Endothelial cell (in vitro differentiated cells): ENCODE results near the gene PPFIA3. TPM values are rescaled to one million over a fixed set of nuclear protein-coding genes. Genes with fewer than 3 reads are reported as not detected.

ENCODE experiments used
- DNase-seq: peaks from one replicate; pipeline ENCODE4 v3.0.0; 2021; ENCODE audit warnings: low spot score
- H3K27ac Mint-ChIP-seq: one replicate; pipeline ENCODE4 v1.8.0; 2021; ENCODE audit warnings: mixed read lengths, inconsistent platforms; ENCODE audit not compliant: unreplicated experiment
- H3K27me3 Mint-ChIP-seq: one replicate; pipeline ENCODE4 v1.8.0; 2021; ENCODE audit warnings: mild to moderate bottlenecking, moderate library complexity, mixed read lengths, inconsistent platforms; ENCODE audit not compliant: unreplicated experiment
- H3K36me3 Mint-ChIP-seq: one replicate; pipeline ENCODE4 v1.8.0; 2021; ENCODE audit warnings: mild to moderate bottlenecking, low read depth, mixed read lengths, inconsistent platforms; ENCODE audit not compliant: unreplicated experiment
- H3K4me1 Mint-ChIP-seq: one replicate; pipeline ENCODE4 v1.8.0; 2021; ENCODE audit warnings: mild to moderate bottlenecking, mixed read lengths, inconsistent platforms; ENCODE audit not compliant: unreplicated experiment
- H3K4me3 Mint-ChIP-seq: one replicate; pipeline ENCODE4 v1.8.0; 2021; ENCODE audit warnings: mild to moderate bottlenecking, mixed read lengths, inconsistent platforms; ENCODE audit not compliant: unreplicated experiment
- H3K9me3 Mint-ChIP-seq: one replicate; pipeline ENCODE4 v1.8.0; 2021; ENCODE audit warnings: mixed read lengths, inconsistent platforms; ENCODE audit not compliant: unreplicated experiment
- CTCF ChIP-seq: fragments of 200-600 bp; sonication (generic); IDR thresholded peaks from one replicate; pipeline ENCODE4 v1.5.0; 2021; ENCODE audit warnings: antibody characterized with exemption; ENCODE audit not compliant: unreplicated experiment
- total RNA-seq: library from RNA; stranded (reverse); fragmentation: NEBNext Ultra II Directional; extraction: Animal tissue kit (Norgen Biotek cat#: 25700); gene quantifications from one replicate; pipeline ENCODE4 v1.2.1, GENCODE V29; 2021; ENCODE audit not compliant: unreplicated experiment

PPFIA3 gene
- total RNA-seq, 1 donor from 2014 or later = 19.7 TPM

- peaks cover 17% of the 10 kb centered on the region for H3K36me3 Mint-ChIP-seq
- peak overlapping the region; percentile 47 for H3K4me3 Mint-ChIP-seq
- H3K27me3 Mint-ChIP-seq = peaks cover 26% of the 10 kb centered on the region
- peaks cover 24% of the 10 kb centered on the region for H3K4me1 Mint-ChIP-seq
- H3K9me3 Mint-ChIP-seq = no peaks in the 10 kb centered on the region
- TF ChIP-seq CTCF = no peak
- no peak for DNase-seq
- H3K27ac Mint-ChIP-seq = no peak overlapping the region
Observed at GRCh38 chr19:49150944-49151243, 31.6 kb downstream of the PPFIA3 start.

GRCh38 chr19:49151267-49152118 lies 32.1 kb downstream of the PPFIA3 start:
- peak; percentile 58 for DNase-seq
- H3K4me1 Mint-ChIP-seq = peaks cover 24% of the 10 kb centered on the region
- H3K36me3 Mint-ChIP-seq = peaks cover 17% of the 10 kb centered on the region
- peak overlapping the region; percentile 47 for H3K4me3 Mint-ChIP-seq
- no peak overlapping the region for H3K27ac Mint-ChIP-seq
- H3K27me3 Mint-ChIP-seq = peaks cover 20% of the 10 kb centered on the region
- no peaks in the 10 kb centered on the region for H3K9me3 Mint-ChIP-seq
- TF ChIP-seq CTCF = no peak

- no peaks in the 10 kb centered on the region for H3K9me3 Mint-ChIP-seq
- H3K4me3 Mint-ChIP-seq = no peak overlapping the region
- peaks cover 14% of the 10 kb centered on the region for H3K27me3 Mint-ChIP-seq
- H3K4me1 Mint-ChIP-seq = peaks cover 24% of the 10 kb centered on the region
- DNase-seq = no peak
- peaks cover 17% of the 10 kb centered on the region for H3K36me3 Mint-ChIP-seq
- H3K27ac Mint-ChIP-seq = no peak overlapping the region
- no peak for TF ChIP-seq CTCF
Observed at GRCh38 chr19:49152119-49152550, 32.8 kb downstream of the PPFIA3 start.

GRCh38 chr19:49153167-49153809 lies 33.9 kb downstream of the PPFIA3 start:
- peaks cover 18% of the 10 kb centered on the region for H3K27me3 Mint-ChIP-seq
- no peak for DNase-seq
- peak overlapping the region; percentile 66 for H3K4me3 Mint-ChIP-seq
- peaks cover 15% of the 10 kb centered on the region for H3K36me3 Mint-ChIP-seq
- no peak for TF ChIP-seq CTCF
- H3K9me3 Mint-ChIP-seq = no peaks in the 10 kb centered on the region
- H3K4me1 Mint-ChIP-seq = peaks cover 20% of the 10 kb centered on the region
- H3K27ac Mint-ChIP-seq = peak overlapping the region; percentile 58

- Mint-ChIP-seq H3K9me3 (no peaks in the 10 kb centered on the region), H3K36me3 (peaks cover 20% of the 10 kb centered on the region), H3K4me3 (peak overlapping the region; percentile 75), H3K27ac (no peak overlapping the region), H3K4me1 (peaks cover 20% of the 10 kb centered on the region), H3K27me3 (peaks cover 20% of the 10 kb centered on the region)
- no peak for DNase-seq
- no peak for TF ChIP-seq CTCF
Observed at GRCh38 chr19:49154279-49154678, 34.9 kb downstream of the PPFIA3 start.
